Pancreas (tissue), 10 donors: ENCODE data around the gene ANTXR2. TPM values are rescaled to one million over a fixed set of nuclear protein-coding genes. Genes with fewer than 3 reads are reported as not detected.

Experiments used
- ATAC-seq, 4 donors: fragments of 200-7000 bp; cut with Tn5 transposase; one replicate each; pipeline versions ENCODE4 v1.8.0 to v1.9.1; 2020; ENCODE audit warnings: mild to moderate bottlenecking in 4 of 4, moderate library complexity in 4 of 4
- DNase-seq, 6 donors: peaks; one replicate each; pipeline ENCODE4 v3.0.0-alpha.2; 2020
- FAIRE-seq: peaks from 2 replicates; lab custom pipeline; 2012; peaks lifted over from hg19 to GRCh38; lab: Jason Lieb, UNC
- H3K27ac ChIP-seq, 4 donors: fragments of 200-600 bp; sonication (generic); 1 replicate in 3 of 4; 2 replicates in 1 of 4; pipeline versions ENCODE4 v1.5.0 to v1.8.0; 2020
- H3K27me3 ChIP-seq, 4 donors: fragments of 200-600 bp; one replicate each; pipeline ENCODE4 v1.8.0; 2021
- H3K36me3 ChIP-seq, 3 donors: fragments of 200-600 bp; sonication (generic) in 1 of 3; one replicate each; pipeline versions ENCODE4 v1.5.0 to v1.8.0; 2020 to 2021
- H3K4me1 ChIP-seq, 3 donors: fragments of 200-600 bp; one replicate each; pipeline ENCODE4 v1.8.0; 2021
- H3K4me3 ChIP-seq, 4 donors: fragments of 200-600 bp; sonication (generic) in 2 of 4; one replicate each; pipeline versions ENCODE4 v1.5.0 to v1.8.0; 2020 to 2021
- H3K9me3 ChIP-seq, 4 donors: fragments of 200-600 bp; one replicate each; pipeline ENCODE4 v1.8.0; 2021
- WGBS, 2 donors: extraction: QIAGEN DNeasy Blood & Tissue Kit; methylation state at CpG; one replicate each; pipeline ENCODE4 v1.1.7; 2013; 5-methylcytosine and 5-hydroxymethylcytosine counted together
- intact Hi-C, 3 donors: fragments of 100-400 bp; cut with DNase I; formaldehyde crosslinking; loops; one replicate each; pipeline versions ENCODE4 v1.11.1 to v1.14.2; 2022
- polyA plus RNA-seq, 2 donors: library from polyadenylated mRNA; stranded (reverse); fragments of 200-250 nt; gene quantifications; one replicate each; pipeline ENCODE4 v1.2.3, GENCODE V29; 2013
- total RNA-seq, 6 donors: library from RNA; stranded (reverse); fragmentation: NEBNext Ultra II Directional in 4 of 6; extraction: Animal tissue kit (Norgen Biotek cat#: 25700) in 4 of 6; gene quantifications; one replicate each; pipeline versions ENCODE4 v1.2.1 to v1.2.4, GENCODE V29; 2021 to 2023
- TF ChIP-seq, protein P1 (sequence below), 4 donors: fragments of 200-600 bp; sonication (generic) in 3 of 4; IDR thresholded peaks; one replicate each; pipeline versions ENCODE4 v1.5.0 to v1.8.0; 2021; ENCODE audit warnings: antibody characterized with exemption in 4 of 4
- donor health status: healthy with polysubstance abuse.
- donor health status: DM: no; HTN: no; CAD: no; lungs with moderate emphysema.
- donor health status: DM: no; HTN: no; CAD: no.
- donor health status: control.
- donor health status: control.
- donor health status: Bipolar disorder and iron deficiency.
- donor health status: DM: yes; HTN: yes; CAD: no.
- donor health status: DM: no; HTN: no; CAD: no.
- donor health status: DM: no; HTN: no; CAD: no.
- donor health status: DM: yes; HTN: yes; CAD: no.

Gene ANTXR2
- total and polyA plus RNA-seq, 8 donors: 1.4 to 22.4 (median 4.6) TPM

DNA sequence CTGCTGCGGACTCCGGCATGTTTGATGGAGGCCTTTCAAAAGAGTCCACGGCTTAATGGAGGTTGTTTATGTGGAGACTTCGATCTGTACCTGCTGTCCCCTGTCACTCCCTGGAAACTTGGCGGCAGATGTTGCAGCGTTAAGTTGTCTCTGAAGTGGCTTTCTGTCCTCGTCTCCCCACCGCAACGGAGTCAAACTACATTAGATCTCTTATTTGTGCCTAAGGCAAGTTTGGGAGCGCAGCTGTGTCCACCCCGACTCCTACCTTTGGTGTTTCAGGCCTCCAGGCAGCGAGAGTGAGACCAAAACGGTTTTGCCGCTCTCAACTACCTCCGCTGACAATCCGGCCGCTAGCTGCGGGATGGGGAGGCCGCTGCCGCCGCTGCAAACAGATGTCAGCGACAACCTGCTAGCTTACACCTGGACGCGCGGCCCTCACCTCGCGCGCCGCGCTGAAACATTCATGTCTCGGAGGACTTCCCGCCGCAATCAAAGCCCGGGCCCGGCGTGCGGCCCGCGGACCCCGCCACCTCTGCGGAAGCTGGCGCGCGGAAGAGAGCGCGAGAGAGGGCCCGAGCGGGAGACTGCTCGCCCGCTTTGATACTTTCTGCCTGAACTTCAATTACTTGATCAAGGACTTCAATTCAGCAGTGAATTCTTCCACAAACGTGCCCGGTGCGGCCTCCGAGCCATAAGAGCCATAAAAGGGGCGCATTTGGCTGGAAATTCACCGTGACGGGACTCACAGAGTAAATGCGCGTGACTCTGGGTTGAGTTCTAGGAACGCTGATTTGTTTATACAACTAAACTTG lies 108.4 kb downstream of the ANTXR2 start:
- TF ChIP-seq, protein P1, sequence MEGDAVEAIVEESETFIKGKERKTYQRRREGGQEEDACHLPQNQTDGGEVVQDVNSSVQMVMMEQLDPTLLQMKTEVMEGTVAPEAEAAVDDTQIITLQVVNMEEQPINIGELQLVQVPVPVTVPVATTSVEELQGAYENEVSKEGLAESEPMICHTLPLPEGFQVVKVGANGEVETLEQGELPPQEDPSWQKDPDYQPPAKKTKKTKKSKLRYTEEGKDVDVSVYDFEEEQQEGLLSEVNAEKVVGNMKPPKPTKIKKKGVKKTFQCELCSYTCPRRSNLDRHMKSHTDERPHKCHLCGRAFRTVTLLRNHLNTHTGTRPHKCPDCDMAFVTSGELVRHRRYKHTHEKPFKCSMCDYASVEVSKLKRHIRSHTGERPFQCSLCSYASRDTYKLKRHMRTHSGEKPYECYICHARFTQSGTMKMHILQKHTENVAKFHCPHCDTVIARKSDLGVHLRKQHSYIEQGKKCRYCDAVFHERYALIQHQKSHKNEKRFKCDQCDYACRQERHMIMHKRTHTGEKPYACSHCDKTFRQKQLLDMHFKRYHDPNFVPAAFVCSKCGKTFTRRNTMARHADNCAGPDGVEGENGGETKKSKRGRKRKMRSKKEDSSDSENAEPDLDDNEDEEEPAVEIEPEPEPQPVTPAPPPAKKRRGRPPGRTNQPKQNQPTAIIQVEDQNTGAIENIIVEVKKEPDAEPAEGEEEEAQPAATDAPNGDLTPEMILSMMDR (IDR thresholded peaks at IDR 0.05): no peak
- Histone ChIP-seq H3K36me3 (no peaks in the 10 kb centered on the region), H3K4me3 (no peak overlapping the region), H3K9me3 (no peaks in the 10 kb centered on the region), H3K27me3 (no peaks in the 10 kb centered on the region), H3K4me1 (no peaks in the 10 kb centered on the region), H3K27ac (no peak overlapping the region)
- intact Hi-C loops: no loop called here
- no peak for ATAC-seq
- DNase-seq: peak in 1 of 6 donors; percentile 31
- FAIRE-seq: no peak
- 59 to 69% methylated on average over 60 of the region's 60 CpGs for WGBS, 2 donors

DNA sequence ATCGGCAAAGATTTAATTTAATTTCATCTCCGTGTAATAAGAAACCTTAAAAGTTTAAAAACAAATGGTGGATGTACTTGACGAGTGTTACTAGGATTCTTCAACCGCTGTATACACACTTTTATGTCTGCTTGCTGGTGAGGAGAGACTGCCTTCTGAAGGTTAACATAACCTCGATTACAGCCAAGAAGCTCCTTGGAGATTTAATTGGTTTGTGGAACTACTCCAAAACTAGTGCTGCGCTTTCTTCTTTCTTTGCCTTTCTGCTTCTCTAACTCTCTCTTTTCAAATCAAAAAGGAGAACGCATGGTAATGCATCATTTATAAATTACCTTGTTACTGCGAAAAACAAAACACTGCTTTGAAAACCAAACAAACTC lies 109.0 kb downstream of the ANTXR2 start:
- TF ChIP-seq, protein P1 (IDR thresholded peaks at IDR 0.05): no peak
- FAIRE-seq (no peak), ATAC-seq (no peak), DNase-seq (no peak)
- no peaks in the 10 kb centered on the region for H3K36me3 ChIP-seq
- H3K27me3 ChIP-seq: no peaks in the 10 kb centered on the region
- H3K4me3 ChIP-seq: no peak overlapping the region
- no peaks in the 10 kb centered on the region for H3K9me3 ChIP-seq
- intact Hi-C loops: no loop called here
- WGBS, 2 donors: 88 to 90% methylated on average over 8 of the region's 8 CpGs
- no peaks in the 10 kb centered on the region for H3K4me1 ChIP-seq
- no peak overlapping the region for H3K27ac ChIP-seq

DNA sequence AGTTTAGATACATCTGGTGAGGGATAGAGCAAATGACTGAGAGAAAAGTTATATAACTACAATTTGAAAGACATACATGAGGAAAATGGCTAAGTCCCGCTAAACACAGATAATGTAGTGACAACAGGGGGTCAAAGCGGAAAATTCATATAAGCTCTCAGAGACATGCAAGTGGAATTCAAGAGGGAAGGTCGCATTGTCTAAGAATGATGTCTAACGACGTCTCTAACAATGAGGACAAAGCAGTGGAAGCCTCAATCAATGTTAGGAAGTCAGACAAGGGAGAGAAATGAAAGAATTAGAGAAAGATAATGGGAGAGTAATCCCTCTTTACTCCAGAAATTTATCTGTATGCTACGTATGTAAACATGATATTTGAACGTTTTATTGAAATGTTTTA lies 113.4 kb downstream of the ANTXR2 start:
- Histone ChIP-seq H3K27ac (no peak overlapping the region), H3K9me3 (no peaks in the 10 kb centered on the region), H3K4me1 (no peaks in the 10 kb centered on the region), H3K4me3 (no peak overlapping the region), H3K27me3 (no peaks in the 10 kb centered on the region), H3K36me3 (no peaks in the 10 kb centered on the region)
- WGBS, 2 donors: 89 to 91% methylated on average over 7 of the region's 7 CpGs
- DNase-seq (no peak), ATAC-seq (no peak), FAIRE-seq (no peak)
- intact Hi-C loops: no loop called here
- TF ChIP-seq, protein P1 (IDR thresholded peaks at IDR 0.05): no peak

DNA sequence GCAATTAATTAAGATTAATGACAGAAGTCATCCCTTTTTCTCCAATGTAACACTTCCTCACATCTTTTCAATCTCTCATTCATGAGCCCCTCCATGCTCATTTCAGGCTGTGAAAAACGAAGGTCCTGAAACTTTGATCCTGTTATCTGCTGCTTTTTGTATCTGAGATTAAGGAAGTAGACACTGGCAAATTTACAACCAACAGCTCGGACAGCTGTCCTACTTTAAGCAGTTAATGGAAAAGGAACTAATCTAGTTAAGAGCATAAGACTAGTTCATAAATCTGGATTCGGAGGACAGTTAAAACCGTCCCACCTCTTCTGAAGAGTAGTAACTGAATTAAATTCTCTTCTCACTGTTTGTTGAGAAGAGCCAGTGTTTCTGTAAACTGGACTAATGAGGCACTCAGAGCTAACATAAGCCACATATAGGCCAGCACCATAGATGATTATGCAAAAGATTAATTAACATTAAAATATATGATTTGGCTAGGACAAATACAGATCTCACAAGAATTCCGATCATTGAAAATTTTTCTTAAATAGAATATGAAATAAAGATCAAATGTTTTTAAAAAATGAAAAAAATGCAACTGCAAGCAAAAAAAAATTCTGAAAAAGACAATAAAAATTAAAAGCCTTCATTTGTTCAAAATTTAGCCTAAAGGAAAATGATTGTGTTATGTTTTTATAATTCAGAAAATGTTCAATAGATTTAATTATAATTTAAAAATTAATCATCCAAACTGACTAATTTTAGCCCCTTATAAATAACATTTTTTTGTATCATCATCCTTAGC lies 114.4 kb downstream of the ANTXR2 start:
- TF ChIP-seq, protein P1 (IDR thresholded peaks at IDR 0.05): no peak
- H3K36me3 ChIP-seq: no peaks in the 10 kb centered on the region
- H3K4me3 ChIP-seq: no peak overlapping the region
- H3K9me3 ChIP-seq: no peaks in the 10 kb centered on the region
- FAIRE-seq (no peak), ATAC-seq (no peak), DNase-seq (no peak)
- intact Hi-C loops: no loop called here
- H3K4me1 ChIP-seq: no peaks in the 10 kb centered on the region
- H3K27ac ChIP-seq: no peak overlapping the region
- no peaks in the 10 kb centered on the region for H3K27me3 ChIP-seq
- whole genome bisulfite sequencing, 2 donors: 43 to 54% methylated on average over 5 of the region's 5 CpGs
